Neuronal stem cell (in vitro differentiated cells): Measurements from ENCODE around the gene ORMDL3.
"Not testable (repeated sequence)": the region's sequence is repeated elsewhere in the genome, so short reads cannot be mapped to it uniquely, and the experiment has no call there.

ENCODE experiments used
- DNase-seq: peaks from one replicate; pipeline ENCODE4 v3.0.0-alpha.2; 2013; ENCODE audit warnings: low spot score
- H2AFZ ChIP-seq: one replicate; pipeline ENCODE4 v1.6.1; 2013; ENCODE audit warnings: mild to moderate bottlenecking, low read length, inconsistent platforms
- H2AK5ac ChIP-seq: 2 replicates; pipeline ENCODE4 v1.6.1; 2013; ENCODE audit warnings: low read depth, mild to moderate bottlenecking, inconsistent platforms, low read length, moderate library complexity, mixed read lengths
- H2BK120ac ChIP-seq: 2 replicates; pipeline ENCODE4 v1.6.1; 2013; ENCODE audit warnings: low read depth, mild to moderate bottlenecking, inconsistent platforms, low read length, moderate library complexity, mixed read lengths
- H2BK12ac ChIP-seq: one replicate; pipeline ENCODE4 v1.6.1; 2013; ENCODE audit warnings: low read length, inconsistent platforms
- H2BK15ac ChIP-seq: 2 replicates; pipeline ENCODE4 v1.6.1; 2013; ENCODE audit warnings: mild to moderate bottlenecking, low read length, inconsistent platforms, mixed read lengths
- H2BK5ac ChIP-seq: one replicate; pipeline ENCODE4 v1.6.1; 2013; ENCODE audit warnings: inconsistent platforms, mild to moderate bottlenecking, low read length, moderate library complexity
- H3K14ac ChIP-seq: one replicate; pipeline ENCODE4 v1.6.1; 2013; ENCODE audit warnings: low read length, inconsistent platforms
- H3K18ac ChIP-seq: 2 replicates; pipeline ENCODE4 v1.6.1; 2013; ENCODE audit warnings: low read length, inconsistent platforms
- H3K23ac ChIP-seq: 2 replicates; pipeline ENCODE4 v1.6.1; 2013; ENCODE audit warnings: low read depth, mild to moderate bottlenecking, mixed read lengths, low read length, inconsistent platforms; ENCODE audit not compliant: poor library complexity
- H3K27ac ChIP-seq: replicated peaks from 3 replicates; pipeline ENCODE4 v1.5.1; 2013; ENCODE audit warnings: low read length, inconsistent platforms
- H3K27me3 ChIP-seq, 3 experiments: 2 replicates each; pipeline ENCODE4 v1.6.1; 2013; ENCODE audit warnings: low read length in 3 of 3, mild to moderate bottlenecking in 2 of 3, inconsistent platforms in 1 of 3, low read depth in 1 of 3, mixed read lengths in 1 of 3, moderate library complexity in 1 of 3; ENCODE audit not compliant: control insufficient read depth in 3 of 3, insufficient read depth in 3 of 3
- H3K36me3 ChIP-seq, 2 donors: replicated peaks in 1 of 2; 2 replicates each; pipeline ENCODE4 v1.6.1; 2013; ENCODE audit warnings: low read length in 2 of 2; ENCODE audit not compliant: control insufficient read depth in 2 of 2, insufficient read depth in 2 of 2
- H3K4ac ChIP-seq: 2 replicates; pipeline ENCODE4 v1.6.1; 2013; ENCODE audit warnings: inconsistent platforms, mild to moderate bottlenecking, low read length, moderate library complexity
- H3K4me1 ChIP-seq, 2 donors: 1 replicate in 1 of 2; 2 replicates in 1 of 2; pipeline ENCODE4 v1.6.1; 2013; ENCODE audit warnings: low read length in 2 of 2, low read depth in 1 of 2; ENCODE audit not compliant: control insufficient read depth in 2 of 2, insufficient read depth in 1 of 2
- H3K4me2 ChIP-seq: one replicate; pipeline ENCODE4 v1.6.1; 2013; ENCODE audit warnings: mild to moderate bottlenecking, low read length, inconsistent platforms; ENCODE audit not compliant: insufficient read depth, poor library complexity, severe bottlenecking
- H3K4me3 ChIP-seq, 2 donors: 2 replicates each; pipeline ENCODE4 v1.5.1; 2013; ENCODE audit warnings: low read length in 2 of 2, mild to moderate bottlenecking in 2 of 2, inconsistent platforms in 1 of 2, moderate library complexity in 1 of 2
- H3K79me1 ChIP-seq: one replicate; pipeline ENCODE4 v1.6.1; 2013; ENCODE audit warnings: low read depth, mild to moderate bottlenecking, inconsistent platforms, low read length, moderate library complexity
- H3K9ac ChIP-seq: one replicate; pipeline ENCODE4 v1.6.1; 2013; ENCODE audit warnings: mild to moderate bottlenecking, low read depth, low read length, inconsistent platforms; ENCODE audit not compliant: poor library complexity
- H3K9me3 ChIP-seq, 2 donors: replicated peaks in 1 of 2; 2 replicates each; pipeline versions ENCODE3 to v1.6.1; 2013; ENCODE audit warnings: low read length in 2 of 2, mild to moderate bottlenecking in 2 of 2, inconsistent platforms in 1 of 2, low read depth in 1 of 2, mixed read lengths in 1 of 2, moderate library complexity in 1 of 2; ENCODE audit not compliant: control insufficient read depth in 2 of 2, insufficient read depth in 1 of 2
- H4K8ac ChIP-seq: one replicate; pipeline ENCODE4 v1.6.1; 2013; ENCODE audit warnings: low read depth, mild to moderate bottlenecking, inconsistent platforms, low read length, moderate library complexity
- H4K91ac ChIP-seq: one replicate; pipeline ENCODE4 v1.6.1; 2013; ENCODE audit warnings: low read length, low read depth, mild to moderate bottlenecking, inconsistent platforms; ENCODE audit not compliant: poor library complexity
- WGBS, 2 donors: extraction: QIAGEN DNeasy Blood & Tissue Kit; methylation state at CpG; one replicate each; pipeline ENCODE4 v1.1.7; 2013; ENCODE audit warnings: missing lambda C conversion rate in 2 of 2, mixed read lengths in 1 of 2; ENCODE audit not compliant: insufficient read length in 2 of 2, insufficient replicate concordance in 1 of 2; ENCODE audit errors: extremely low coverage in 2 of 2; 5-methylcytosine and 5-hydroxymethylcytosine counted together

ORMDL3 gene

DNA sequence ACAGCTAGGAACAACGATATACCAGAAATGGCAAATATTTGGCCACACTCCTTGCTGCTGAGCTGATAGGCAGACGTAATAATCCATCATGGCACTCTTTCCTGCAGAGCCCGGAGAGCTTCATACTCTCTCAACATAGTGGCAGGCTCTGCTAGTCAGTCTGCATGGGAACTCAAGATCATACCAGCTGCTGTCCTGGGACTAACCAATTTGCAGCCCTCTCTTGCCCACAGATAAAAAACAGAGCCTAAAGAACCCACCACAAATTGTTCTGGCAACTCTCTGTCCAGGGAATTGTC is 22.5 kb downstream of the ORMDL3 start:
- H3K4me2 ChIP-seq, result no peak overlapping the region
- peaks cover 0 to 4% of the 10 kb centered on the region in 2 donors for H3K36me3 ChIP-seq
- no peak overlapping the region for H3K23ac ChIP-seq
- no peak overlapping the region for H3K27ac ChIP-seq
- no peaks in the 10 kb centered on the region for H3K79me1 ChIP-seq
- H2BK120ac ChIP-seq, result no peak overlapping the region
- H4K91ac ChIP-seq, result no peak overlapping the region
- H2BK5ac ChIP-seq, result no peak overlapping the region
- no peak overlapping the region for H3K9ac ChIP-seq
- H4K8ac ChIP-seq, result no peak overlapping the region
- H3K18ac ChIP-seq, result no peak overlapping the region
- H3K27me3 ChIP-seq, result no peaks in the 10 kb centered on the region
- H2BK15ac ChIP-seq, result no peak overlapping the region
- DNase-seq, result no peak
- no peaks in the 10 kb centered on the region for H3K9me3 ChIP-seq
- H2AFZ ChIP-seq, result no peak overlapping the region
- no peak overlapping the region for H3K4me3 ChIP-seq
- H2AK5ac ChIP-seq, result no peak overlapping the region
- no peak overlapping the region for H2BK12ac ChIP-seq
- H3K4me1 ChIP-seq, result no peaks in the 10 kb centered on the region
- H3K4ac ChIP-seq, result no peak overlapping the region
- WGBS, 2 donors, result no CpG with 5 or more reads among the region's 3 CpGs
- no peak overlapping the region for H3K14ac ChIP-seq

DNA sequence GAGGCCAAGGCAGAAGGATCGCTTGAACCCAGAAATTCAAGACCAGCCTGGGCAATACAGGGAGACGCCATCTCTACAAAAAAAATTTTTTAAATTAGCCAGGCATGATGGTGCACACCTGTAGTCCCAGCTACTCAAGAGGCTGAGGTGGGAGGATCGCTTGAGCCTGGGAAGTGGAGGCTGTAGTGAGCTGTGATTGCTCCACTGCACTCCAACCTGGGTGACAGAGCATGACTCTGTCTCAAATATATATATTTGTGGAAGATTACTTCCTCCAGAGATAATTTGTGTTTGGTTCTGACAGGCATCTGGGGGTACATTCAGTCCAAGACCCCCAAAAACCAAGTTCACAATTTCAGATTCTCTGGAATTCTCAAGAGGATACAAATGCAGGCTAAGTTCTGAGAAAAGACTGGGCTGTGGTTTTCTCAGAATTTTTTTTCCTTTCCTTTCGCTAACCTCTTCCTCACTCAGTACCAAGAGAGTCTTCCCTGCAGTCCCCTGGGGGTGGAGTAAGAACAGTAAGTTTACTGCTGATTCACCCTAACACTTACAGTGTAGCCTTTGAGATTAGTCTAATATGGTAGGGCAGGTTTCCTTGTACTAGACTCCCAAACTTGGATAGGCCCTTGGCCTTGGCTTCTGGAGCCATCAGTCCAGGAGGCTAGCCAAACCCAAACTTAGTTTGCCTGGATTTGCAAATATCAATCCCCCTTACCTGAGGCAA is 24.1 kb downstream of the ORMDL3 start:
- no peaks in the 10 kb centered on the region for H3K36me3 ChIP-seq
- DNase-seq, result no peak

GRCh38 chr17:39902027-39902426 is 25.4 kb downstream of the ORMDL3 start:
- not testable (repeated sequence) for H3K23ac ChIP-seq, H3K9ac ChIP-seq, H2BK5ac ChIP-seq, H3K18ac ChIP-seq, H2BK12ac ChIP-seq, H2BK15ac ChIP-seq, H3K4me3 ChIP-seq, H3K36me3 ChIP-seq, H3K27me3 ChIP-seq, DNase-seq, H2BK120ac ChIP-seq, H2AK5ac ChIP-seq, H3K4ac ChIP-seq, H4K8ac ChIP-seq, H4K91ac ChIP-seq, H3K27ac ChIP-seq, H3K79me1 ChIP-seq, H3K9me3 ChIP-seq, H3K4me2 ChIP-seq, H3K14ac ChIP-seq, H3K4me1 ChIP-seq, H2AFZ ChIP-seq
- no CpG with 5 or more reads among the region's 2 CpGs for WGBS, 2 donors

More for the DNA sequence above, 24.1 kb downstream of the ORMDL3 start:
- Histone ChIP-seq H3K18ac (no peak overlapping the region), H3K4me1 (no peaks in the 10 kb centered on the region), H3K23ac (no peak overlapping the region), H3K79me1 (no peaks in the 10 kb centered on the region), H3K9me3 (no peaks in the 10 kb centered on the region), H2BK120ac (no peak overlapping the region), H2BK5ac (no peak overlapping the region), H3K27ac (no peak overlapping the region), H2BK15ac (no peak overlapping the region), H3K4ac (no peak overlapping the region), H3K14ac (no peak overlapping the region), H3K4me2 (no peak overlapping the region), H2BK12ac (no peak overlapping the region), H4K8ac (no peak overlapping the region), H4K91ac (no peak overlapping the region), H3K27me3 (no peaks in the 10 kb centered on the region), H3K9ac (no peak overlapping the region), H2AK5ac (no peak overlapping the region), H3K4me3 (no peak overlapping the region), H2AFZ (no peak overlapping the region)
- no CpG with 5 or more reads among the region's 4 CpGs for WGBS, 2 donors

DNA sequence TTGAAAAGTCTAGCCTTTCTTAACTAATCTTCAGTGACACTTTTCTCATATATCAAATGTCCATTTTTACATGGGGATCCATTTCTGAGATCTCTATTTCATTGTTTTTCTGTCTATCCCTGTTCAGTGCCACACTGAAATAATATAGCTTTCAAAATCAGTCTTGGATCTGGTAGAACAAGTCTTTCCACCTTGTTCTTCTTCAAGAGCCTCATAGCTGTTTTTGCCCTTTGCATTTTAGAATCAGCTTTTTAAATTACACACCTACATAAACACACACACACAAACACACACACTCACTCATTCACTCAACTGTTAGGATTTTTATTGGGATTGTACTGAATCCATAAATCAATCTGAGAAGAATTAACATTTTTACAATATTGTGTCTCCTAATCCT is 28.2 kb downstream of the ORMDL3 start:
- no peaks in the 10 kb centered on the region for H3K36me3 ChIP-seq

More for the DNA sequence above, 28.2 kb downstream of the ORMDL3 start:
- Histone ChIP-seq H2BK120ac (no peak overlapping the region), H3K9me3 (no peaks in the 10 kb centered on the region), H4K8ac (no peak overlapping the region), H2AFZ (no peak overlapping the region), H3K79me1 (no peaks in the 10 kb centered on the region), H3K4me2 (no peak overlapping the region), H2BK5ac (no peak overlapping the region), H3K27ac (no peak overlapping the region), H3K18ac (no peak overlapping the region), H3K23ac (no peak overlapping the region), H2AK5ac (no peak overlapping the region), H4K91ac (no peak overlapping the region), H3K14ac (no peak overlapping the region), H3K27me3 (peaks cover 0 to 5% (median 0%) of the 10 kb centered on the region in 3 experiments), H3K9ac (no peak overlapping the region), H2BK12ac (no peak overlapping the region), H3K4ac (no peak overlapping the region), H3K4me3 (no peak overlapping the region), H2BK15ac (no peak overlapping the region), H3K4me1 (no peaks in the 10 kb centered on the region)
- no peak for DNase-seq
